ENCODE results near the gene C16orf86.

GRCh38 chr16:67713647-67714273 is 47.1 kb downstream of the C16orf86 start:
- TF ChIP-seq GATA2 (IDR thresholded peaks at IDR 0.05; ENCODE audit: low read depth, low read length) (no peak), GATA3 (IDR thresholded peaks at IDR 0.05; ENCODE audit: low read depth, low read length) (no peak)

All from SH-SY5Y (cell line).